Activated CD4-positive, alpha-beta T cell treated with anti-CD3 and anti-CD28 coated beads, Interleukin-2, Interleukin-6, amounts not matched to agents 100 ng/mL and 50 ng/mL, durations not matched to agents 16 hours and 8 hours (primary cell): ENCODE measurements around the gene RNF32.
"Not testable (repeated sequence)": the region's sequence is repeated elsewhere in the genome, so short reads cannot be mapped to it uniquely, and the experiment has no call there.

Experiments
- DNase-seq: peaks from one replicate; pipeline ENCODE4 v3.0.0-alpha.2; 2020

The RNF32 gene

GRCh38 chr7:156676263-156676662 is 35.7 kb downstream of the RNF32 start:
- no peak for DNase-seq

DNA sequence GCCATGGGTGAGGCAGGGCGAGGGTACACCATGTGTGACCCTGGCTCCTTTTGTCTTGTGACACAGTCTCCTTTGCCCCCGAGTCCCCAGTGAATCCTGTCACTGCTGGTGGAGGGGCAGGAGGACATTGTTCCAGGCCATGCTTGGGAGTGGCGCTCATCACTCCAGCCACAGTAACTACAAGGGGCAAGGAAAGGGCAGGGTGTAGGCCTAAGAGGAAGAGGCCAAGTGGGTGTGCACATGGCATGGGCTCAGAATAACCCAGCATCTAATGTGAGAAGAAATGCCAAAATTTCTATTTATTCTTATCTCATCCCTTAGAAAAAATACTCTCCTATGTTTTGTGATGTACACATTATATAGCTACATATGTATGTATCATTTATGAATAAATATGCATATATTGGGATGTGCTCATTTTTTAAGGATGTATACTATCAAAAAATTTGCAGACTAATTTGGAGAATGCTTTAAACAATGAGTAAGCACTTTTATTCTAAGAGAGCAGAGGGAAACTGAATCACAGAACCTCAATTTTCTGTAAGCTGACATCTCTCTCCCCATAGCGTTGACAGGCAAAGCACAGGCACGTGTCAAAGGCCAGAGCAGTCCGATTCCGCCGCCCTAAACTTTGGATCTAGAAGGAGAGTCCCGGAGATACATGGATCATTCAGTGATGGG is 36.9 kb downstream of the RNF32 start:
- DNase-seq: no peak

DNA sequence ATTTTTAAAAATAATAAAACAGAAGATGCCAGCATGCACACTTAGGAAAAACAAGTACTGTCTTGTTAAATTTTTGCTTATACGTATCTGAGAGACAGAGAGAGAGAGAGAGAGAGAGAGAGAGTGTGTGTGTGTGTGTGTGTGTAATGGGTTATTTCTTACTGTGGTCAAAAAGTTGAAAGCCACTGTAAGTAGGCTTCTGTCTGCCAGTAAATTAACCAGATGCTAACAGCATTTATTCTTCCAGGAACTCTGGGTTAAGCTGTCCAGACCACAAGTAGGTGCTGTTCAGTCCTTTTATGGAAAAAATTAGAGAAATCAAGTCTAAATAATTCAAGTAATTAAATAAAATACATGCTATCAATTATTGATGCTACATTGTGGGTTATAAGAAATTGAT is 39.7 kb downstream of the RNF32 start:
- no peak for DNase-seq

DNA sequence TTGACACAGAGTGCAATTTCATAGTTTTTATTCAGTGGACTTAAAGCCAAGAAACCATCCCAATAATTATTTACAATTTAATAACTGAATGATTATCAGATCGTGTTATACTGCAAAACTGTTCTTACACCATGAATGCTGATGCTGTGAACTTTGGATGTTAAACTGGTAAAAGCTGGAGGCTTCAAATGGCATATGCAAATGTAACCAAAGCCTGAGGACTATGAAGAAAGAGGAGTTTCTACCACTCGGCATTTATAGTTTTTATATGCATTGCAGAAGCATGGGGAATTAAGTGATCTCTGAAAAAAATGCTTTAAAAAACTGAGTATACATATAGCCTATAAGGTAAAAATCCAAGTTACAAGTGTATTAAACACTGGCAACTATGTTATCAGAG is 42.4 kb downstream of the RNF32 start:
- no peak for DNase-seq

DNA sequence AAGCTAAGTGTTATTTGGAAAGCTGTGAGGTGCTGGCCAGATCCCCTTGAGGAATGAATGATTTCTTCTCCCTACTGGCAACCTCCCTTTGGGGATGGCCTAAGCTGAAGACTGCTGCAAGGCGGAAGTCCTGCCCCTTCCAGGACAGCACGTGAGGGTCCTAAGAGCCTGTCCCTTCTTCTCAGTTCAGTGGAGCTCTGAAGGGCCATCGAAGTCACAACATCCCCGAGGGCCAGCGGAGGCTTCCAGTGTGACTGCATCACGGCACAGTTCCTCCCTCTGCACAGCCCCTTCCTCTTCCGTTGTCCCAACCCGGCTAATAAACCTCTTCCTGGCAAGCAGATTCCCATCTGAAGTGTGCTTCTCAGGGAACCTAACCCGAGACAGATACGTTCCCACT is 43.7 kb downstream of the RNF32 start:
- DNase-seq: no peak

GRCh38 chr7:156684661-156685060 is 44.1 kb downstream of the RNF32 start:
- DNase-seq: no peak

DNA sequence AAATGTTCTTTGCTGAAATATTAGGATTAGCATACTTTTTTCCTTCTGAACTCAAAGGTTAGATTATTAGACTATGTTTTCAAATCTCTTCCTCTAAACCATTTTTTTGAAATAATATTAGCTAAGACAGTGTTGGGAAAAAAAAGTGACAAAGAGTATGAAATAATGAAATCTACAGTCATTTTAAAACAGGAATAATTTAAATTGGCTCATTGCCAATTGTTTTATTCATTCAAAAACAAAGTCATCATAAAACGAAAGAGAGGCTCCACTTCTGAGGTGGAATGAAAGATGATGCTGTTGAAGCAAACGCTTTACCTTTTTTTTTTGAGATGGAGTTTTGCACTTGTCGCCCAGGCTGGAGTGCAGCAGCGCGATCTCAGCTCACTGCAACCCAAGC is 51.2 kb downstream of the RNF32 start:
- no peak for DNase-seq

GRCh38 chr7:156692849-156693248 is 52.3 kb downstream of the RNF32 start:
- no peak for DNase-seq

DNA sequence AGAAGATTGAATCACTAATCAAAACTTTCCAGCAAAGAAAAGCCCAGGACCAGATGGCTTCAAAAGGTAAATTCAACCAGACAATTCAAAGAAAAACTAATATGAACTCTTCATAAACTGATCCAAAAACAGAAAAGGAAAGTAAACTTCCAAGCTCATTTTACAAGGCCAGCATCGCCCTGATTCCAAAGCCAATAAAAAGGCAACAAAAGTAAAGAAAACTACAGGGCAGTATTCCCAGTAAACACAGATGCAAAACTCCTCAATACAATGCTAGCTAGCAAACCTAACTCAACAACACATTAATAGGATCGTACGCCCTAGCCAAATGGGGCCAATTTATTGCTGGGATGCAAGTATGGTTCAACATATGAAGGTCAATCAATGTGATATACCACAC is 53.1 kb downstream of the RNF32 start:
- DNase-seq: no peak

DNA sequence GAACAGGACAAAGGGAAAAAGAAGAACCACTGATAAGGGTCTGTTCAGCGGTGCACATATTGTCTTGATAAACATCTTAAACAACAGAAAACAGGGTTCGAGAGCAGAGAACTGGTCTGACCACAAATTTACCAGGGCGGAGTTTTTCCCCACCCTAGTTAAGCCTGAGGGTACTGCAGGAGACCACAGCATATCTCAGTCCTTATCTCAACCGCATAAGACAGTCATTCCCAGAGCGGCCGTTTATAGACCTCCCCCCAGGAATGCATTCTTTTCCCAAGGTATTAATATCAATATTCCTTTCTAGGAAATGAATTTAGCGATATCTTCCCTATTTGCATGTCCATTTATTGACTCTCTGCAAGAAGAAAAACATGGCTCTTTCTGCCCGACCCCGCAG is 56.7 kb downstream of the RNF32 start:
- not testable (repeated sequence) for DNase-seq

DNA sequence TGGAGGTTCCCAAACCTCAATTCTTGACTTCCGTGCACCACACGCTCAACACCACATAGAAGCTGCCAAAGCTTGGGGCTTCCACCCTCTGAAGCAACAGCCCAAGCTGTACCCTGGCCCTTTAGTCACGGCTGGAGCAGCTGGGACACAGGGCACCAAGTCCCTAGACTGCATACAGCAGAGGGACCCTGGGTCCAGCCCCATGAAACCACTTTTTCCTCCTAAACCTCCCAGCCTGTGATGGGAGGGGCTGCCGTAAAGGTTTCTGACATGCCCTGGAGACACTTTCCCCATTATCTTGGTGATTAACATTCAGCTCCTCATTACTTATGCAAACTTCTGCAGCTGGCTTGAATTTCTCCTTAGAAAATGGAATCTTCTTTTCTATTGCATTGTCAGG is 57.9 kb downstream of the RNF32 start:
- DNase-seq: not testable (repeated sequence)

- DNase-seq: not testable (repeated sequence)
Observed at GRCh38 chr7:156701787-156702186, 61.2 kb downstream of the RNF32 start.

- no peak for DNase-seq
Observed at GRCh38 chr7:156702399-156702798, 61.8 kb downstream of the RNF32 start.

DNA sequence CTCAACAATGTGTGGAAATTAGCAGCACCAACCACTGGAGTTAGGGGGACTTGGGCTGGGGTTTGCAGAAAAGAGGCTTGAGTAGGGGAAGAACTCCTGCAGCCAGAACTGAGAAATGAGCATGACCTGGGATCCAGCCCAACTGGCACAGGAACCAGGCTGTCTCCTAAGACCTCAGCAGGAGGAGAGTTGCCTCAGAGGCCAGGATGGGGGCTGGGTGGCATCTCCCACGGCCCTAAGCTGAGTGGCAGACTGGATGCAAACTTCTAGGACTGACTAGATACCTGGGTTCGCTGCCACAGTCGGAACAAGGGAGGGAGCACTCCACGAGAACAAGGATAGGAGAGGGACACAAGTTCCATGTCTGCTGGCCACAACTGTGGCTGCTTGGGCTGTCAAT is 62.6 kb downstream of the RNF32 start:
- DNase-seq: no peak

- peak; percentile 9 for DNase-seq
Observed at GRCh38 chr7:156703773-156704482, 63.4 kb downstream of the RNF32 start.

- DNase-seq: no peak
Observed at GRCh38 chr7:156722043-156722826, 81.7 kb downstream of the RNF32 start.

DNA sequence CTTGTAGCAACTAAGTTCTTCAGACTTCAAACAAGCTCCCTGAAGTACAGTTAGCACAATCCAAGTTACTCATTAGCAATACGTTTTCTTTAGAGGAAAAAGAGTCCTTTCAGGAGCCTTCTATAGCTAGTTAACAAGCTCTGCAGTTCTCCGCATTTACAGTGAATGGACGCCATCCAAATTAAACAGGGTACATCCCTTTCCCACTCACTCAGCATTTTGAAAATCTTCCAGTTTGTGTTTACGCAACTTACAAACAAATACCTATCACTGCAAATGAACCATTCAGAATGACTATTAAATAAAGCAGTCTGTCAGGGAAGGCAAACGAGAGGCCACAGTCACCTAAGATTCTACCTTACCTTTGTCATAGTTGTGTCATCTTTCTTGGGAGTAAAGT is 84.5 kb downstream of the RNF32 start:
- DNase-seq: no peak

DNA sequence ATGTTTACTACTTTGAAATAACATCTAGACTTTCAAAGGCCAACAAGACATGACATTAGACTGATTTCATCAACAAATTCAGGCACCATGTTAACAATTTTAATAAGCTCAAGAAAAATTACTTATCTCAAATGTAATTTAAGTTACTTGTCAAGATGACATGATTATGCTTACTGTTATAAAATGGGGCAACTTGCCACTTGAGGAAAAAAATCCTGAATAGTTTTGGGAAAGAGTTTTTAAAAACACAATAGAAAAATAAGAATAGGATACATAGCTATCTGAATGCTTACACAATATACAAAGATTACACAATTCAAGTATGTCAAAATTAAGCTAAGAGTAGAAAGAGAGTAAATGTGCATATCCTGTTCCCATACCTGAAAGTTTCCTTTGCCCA is 85.4 kb downstream of the RNF32 start:
- no peak for DNase-seq
